Kidney epithelial cell (primary cell): ENCODE results near the gene CCDC116. TPM values are rescaled to one million over a fixed set of nuclear protein-coding genes. Genes with fewer than 3 reads are reported as not detected.
"Not testable (repeated sequence)": the region's sequence is repeated elsewhere in the genome, so short reads cannot be mapped to it uniquely, and the experiment has no call there.

Experiments
- DNase-seq: peaks from one replicate; pipeline ENCODE4 v3.0.0-alpha.2; 2010; ENCODE audit warnings: low read depth
- H3K27me3 ChIP-seq: 2 replicates; pipeline ENCODE4 v1.6.0; 2011; ENCODE audit warnings: low read length; ENCODE audit not compliant: control insufficient read depth, insufficient read depth
- H3K36me3 ChIP-seq: 2 replicates; pipeline ENCODE4 v1.5.1; 2011; ENCODE audit warnings: low read length; ENCODE audit not compliant: control insufficient read depth, insufficient read depth
- H3K4me3 ChIP-seq: 2 replicates; pipeline ENCODE4 v1.5.1; 2011; ENCODE audit warnings: low read depth, mild to moderate bottlenecking, control low read depth, low read length
- total RNA-seq: library from RNA; depleted of rRNA; stranded (reverse); fragments of >200 nt; gene quantifications from 2 replicates; pipeline ENCODE4 v1.2.3, GENCODE V29; 2015
- TF ChIP-seq, protein P1 (sequence below): IDR thresholded peaks from 2 replicates; pipeline ENCODE4 v1.5.1; 2011; ENCODE audit warnings: mild to moderate bottlenecking, moderate library complexity, low read length, control low read depth, inconsistent platforms; ENCODE audit not compliant: insufficient read depth, poor library complexity, severe bottlenecking

CCDC116 gene
- total RNA-seq, 1 donor from 2014 or later, result 0.38 TPM

DNA sequence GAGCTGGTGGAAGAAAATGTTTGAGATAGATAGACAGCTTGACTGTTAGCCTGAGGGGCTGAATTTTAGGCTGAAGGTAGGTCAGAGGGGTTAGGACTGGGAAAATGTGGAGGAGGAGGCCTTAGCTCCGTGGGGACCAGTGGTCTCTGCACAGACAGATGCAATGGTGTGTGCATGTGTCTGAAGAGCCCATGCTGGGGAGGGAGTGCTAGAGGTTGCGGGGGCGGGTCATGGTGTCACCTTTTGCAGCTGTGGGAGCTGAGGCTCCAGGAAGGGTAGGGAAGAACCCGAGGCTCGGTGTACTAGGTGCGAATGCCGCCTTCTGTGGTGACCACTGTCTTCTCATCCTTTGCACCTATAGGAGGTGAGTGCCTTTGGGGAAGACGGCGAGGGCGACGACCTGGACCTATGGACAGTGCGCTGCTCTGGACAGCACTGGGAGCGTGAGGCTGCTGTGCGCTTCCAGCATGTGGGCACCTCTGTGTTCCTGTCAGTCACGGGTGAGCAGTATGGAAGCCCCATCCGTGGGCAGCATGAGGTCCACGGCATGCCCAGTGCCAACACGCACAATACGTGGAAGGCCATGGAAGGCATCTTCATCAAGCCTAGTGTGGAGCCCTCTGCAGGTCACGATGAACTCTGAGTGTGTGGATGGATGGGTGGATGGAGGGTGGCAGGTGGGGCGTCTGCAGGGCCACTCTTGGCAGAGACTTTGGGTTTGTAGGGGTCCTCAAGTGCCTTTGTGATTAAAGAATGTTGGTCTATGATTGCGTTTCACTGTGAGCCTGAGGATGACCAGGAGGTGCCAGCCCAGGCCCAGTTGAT is 11.2 kb downstream of the CCDC116 start:
- Histone ChIP-seq H3K27me3 (no peaks in the 10 kb centered on the region), H3K4me3 (peak overlapping the region; percentile 82), H3K36me3 (peaks cover 2% of the 10 kb centered on the region)
- no peak for DNase-seq
- TF ChIP-seq, protein P1, sequence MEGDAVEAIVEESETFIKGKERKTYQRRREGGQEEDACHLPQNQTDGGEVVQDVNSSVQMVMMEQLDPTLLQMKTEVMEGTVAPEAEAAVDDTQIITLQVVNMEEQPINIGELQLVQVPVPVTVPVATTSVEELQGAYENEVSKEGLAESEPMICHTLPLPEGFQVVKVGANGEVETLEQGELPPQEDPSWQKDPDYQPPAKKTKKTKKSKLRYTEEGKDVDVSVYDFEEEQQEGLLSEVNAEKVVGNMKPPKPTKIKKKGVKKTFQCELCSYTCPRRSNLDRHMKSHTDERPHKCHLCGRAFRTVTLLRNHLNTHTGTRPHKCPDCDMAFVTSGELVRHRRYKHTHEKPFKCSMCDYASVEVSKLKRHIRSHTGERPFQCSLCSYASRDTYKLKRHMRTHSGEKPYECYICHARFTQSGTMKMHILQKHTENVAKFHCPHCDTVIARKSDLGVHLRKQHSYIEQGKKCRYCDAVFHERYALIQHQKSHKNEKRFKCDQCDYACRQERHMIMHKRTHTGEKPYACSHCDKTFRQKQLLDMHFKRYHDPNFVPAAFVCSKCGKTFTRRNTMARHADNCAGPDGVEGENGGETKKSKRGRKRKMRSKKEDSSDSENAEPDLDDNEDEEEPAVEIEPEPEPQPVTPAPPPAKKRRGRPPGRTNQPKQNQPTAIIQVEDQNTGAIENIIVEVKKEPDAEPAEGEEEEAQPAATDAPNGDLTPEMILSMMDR, result no peak

DNA sequence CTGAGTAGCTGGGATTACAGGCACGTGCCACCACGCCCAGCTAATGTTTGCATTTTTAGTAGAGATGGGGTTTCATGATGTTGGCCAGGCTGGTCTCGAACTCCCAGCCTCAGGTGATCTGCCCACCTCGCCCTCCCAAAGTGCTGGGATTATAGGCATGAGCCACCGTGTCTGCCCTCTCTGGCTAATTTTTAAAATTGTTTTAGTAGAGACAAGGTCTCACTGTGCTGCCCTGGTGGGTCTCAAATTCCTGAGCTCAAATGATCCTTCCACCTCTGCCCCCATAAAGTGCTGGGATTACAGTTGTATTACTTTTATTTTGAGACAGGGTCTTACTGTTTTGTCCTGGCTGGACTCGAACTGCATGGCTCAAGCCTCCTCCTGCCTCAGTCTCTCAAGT is 13.0 kb downstream of the CCDC116 start:
- H3K27me3 ChIP-seq, H3K36me3 ChIP-seq, DNase-seq, H3K4me3 ChIP-seq: not testable (repeated sequence)

DNA sequence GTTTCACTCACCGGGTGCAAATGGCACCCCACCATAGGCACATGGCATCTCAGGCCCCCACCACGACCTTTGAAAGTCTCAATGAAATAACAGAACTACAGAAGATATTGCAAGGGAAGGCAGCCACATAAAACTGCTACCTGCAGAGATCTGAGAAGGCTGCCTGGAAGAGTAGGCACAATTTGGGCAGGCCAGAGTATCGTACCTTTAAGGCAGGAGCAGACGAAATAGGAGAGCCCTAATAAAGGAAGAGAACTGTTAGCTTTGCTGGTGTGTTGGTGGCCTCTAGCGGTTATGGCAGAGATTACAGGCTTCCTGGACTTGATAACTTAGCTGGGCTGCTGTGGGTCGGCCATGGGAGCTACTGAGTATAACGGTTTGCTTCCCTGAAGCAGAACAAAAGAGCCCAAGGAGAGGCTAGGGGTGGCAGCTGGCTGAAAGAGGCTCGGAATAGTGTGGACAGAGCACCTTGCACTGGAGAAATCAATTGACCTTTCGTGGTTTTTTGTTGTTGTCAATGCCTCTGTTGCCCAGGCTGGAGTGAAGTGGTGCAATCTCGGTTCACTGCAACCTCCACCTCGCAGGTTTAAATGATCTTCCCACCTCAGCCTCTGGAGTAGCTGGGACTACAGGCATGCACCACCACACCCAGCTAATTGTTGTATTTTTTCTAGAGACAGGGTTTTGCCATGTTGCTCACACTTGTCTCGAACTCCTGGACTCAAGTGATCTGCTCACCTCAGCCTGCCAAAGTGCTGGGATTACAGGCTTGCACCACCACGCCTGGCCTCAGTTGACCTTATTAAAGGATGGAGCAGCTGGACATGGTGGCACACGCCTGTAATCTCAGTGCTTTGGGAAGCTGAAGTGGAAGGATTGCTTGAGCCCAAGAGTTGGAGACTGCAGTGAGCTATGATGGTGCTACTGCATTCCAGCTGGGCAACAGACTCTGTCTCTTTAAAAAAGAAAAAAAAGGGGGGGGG is 14.3 kb downstream of the CCDC116 start:
- H3K36me3 ChIP-seq, result peaks cover 2% of the 10 kb centered on the region
- TF ChIP-seq, protein P1, result peak; percentile 84
- H3K27me3 ChIP-seq, result no peaks in the 10 kb centered on the region
- no peak overlapping the region for H3K4me3 ChIP-seq
- DNase-seq, result no peak

DNA sequence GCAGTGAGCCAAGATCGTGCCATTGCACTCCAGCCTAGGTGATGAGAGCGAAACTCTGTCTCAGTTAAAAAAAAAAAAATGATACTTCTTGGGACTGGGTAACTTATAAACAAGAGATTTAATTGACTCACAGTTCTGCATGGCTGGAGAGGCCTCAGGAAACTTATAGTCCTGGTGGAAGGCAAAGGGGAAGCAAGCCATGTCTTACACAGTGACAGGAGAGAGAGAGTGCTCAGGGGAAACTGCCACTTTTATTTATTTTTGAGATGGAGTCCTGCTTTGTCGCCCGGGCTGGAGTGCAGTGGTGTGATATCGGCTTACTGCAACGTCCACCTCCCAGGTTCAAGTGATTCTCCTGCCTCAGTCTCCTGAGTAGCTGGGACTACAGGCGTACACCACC is 17.7 kb downstream of the CCDC116 start:
- TF ChIP-seq, protein P1, result no peak
- H3K27me3 ChIP-seq, result no peaks in the 10 kb centered on the region
- no peak overlapping the region for H3K4me3 ChIP-seq
- no peak for DNase-seq
- H3K36me3 ChIP-seq, result no peaks in the 10 kb centered on the region

DNA sequence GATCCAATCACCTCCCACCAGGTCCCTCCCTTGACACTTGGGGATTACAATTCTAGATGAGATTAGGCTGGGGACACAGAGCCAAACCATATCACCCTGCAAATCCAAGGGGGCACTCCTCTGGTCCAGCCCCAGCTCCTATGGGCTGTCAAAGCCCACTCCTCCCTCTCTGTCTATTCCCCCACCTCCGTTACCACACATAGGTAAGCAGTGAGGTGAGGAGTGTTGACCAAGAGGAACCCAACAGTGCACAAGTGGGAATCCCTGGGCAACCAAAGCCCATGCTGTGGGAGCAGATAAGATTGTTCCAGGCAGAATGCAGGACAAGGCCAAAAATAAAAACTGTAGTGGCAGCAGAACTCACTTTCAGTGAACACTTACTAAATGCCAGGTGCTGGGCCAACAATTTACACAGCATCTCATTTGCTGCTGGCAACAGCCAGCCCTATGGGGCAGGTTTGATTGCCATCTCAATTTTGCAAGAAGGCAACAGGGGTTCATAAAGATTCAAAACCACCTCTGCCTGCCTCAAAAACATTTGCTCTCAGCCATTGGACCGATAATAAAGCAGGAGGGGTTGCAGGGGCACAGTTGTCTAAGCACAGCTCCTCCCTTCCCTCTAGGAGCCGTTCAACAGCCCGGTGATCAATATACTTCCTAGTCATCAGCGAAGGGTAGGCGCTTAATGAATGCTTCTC is 18.4 kb downstream of the CCDC116 start:
- Histone ChIP-seq H3K27me3 (no peaks in the 10 kb centered on the region), H3K4me3 (peak overlapping the region; percentile 73), H3K36me3 (no peaks in the 10 kb centered on the region)
- TF ChIP-seq, protein P1, result no peak
- DNase-seq, result no peak
